ENCODE measurements around the gene ZNF486.
"Not testable (repeated sequence)": the region's sequence is repeated elsewhere in the genome, so short reads cannot be mapped to it uniquely, and the experiment has no call there.

The ZNF486 gene

GRCh38 chr19:20235156-20235555, 68.1 kb downstream of the ZNF486 start:
- DNase-seq: no peak

DNA sequence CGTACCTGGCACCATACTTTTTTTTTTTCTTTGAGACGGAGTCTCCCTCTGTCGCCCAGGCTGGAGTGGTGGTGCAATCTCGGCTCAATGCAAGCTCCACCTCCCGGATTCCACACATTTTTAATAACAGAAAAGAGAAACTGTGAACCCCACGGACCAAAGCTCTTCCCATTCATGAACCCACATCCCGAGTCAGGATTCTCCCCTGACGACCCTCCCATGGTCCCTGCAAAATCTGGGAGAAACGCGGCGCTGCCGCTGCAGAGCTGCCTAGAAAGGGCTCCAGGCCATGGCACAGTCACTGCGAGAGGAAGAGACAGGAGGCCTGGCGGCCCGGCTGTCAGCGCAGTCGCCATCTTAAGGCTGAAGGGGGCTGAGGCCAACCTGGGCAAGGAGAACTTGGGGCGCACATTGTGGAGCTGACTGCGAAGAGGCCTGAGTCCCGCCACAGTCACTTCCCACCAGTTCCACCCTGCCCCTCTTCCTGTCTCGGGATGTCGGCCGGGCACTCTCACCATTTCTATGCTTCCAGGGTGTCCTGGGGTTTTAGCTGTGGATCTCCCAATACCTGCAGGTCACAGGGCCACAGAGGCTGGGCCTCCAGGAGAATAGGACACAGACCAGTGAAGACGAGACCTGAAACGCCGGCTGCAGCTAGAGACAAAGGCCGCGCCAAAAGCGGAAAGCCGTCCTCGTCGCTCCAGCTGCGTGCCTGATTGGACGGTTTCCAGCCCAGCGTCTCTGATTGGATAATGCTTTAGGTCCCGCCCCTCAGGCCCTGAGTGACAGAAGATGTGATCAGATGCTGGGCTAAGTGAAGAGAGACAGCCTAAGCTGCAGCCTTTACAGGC, 71.0 kb downstream of the ZNF486 start:
- peak; percentile 91 for DNase-seq

DNA sequence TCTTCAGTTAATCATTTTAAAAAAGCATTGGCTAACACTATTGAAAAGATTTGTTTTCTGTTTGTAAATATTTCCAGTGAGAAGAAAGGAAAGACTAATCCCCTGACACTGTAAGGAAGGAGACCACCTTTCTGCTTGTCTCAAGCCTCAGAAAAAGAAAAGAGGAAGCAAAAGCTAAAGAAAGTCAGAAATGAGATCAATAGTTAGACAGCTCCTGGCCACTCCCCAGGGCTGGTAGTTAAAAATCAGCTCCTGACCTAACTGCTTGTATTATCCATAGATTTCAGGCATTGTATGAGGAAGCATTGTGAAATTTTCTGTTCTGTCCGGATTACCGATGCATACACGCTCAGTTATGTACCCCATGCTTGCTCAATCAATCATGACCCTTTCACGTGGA, 76.6 kb downstream of the ZNF486 start:
- no peak for DNase-seq

DNA sequence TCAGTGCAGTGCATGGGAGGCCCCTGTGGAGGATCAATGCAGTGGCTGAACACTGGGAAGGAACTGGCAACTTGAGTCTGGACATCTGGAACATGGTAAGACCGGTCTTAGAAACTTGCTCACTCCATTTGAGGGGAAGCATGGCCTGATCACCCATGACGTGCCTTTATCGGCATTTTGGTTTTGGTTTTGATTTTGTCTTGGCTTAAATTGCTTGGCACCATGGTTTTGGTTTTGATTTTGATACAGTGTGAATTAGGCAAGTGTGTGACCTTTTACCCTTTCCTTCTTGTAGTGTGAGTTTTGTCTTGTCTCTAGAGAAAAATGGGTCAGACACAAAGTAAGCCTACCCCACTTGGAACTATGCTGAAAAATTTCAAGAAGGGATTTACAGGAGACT, 77.3 kb downstream of the ZNF486 start:
- no peak for DNase-seq

DNA sequence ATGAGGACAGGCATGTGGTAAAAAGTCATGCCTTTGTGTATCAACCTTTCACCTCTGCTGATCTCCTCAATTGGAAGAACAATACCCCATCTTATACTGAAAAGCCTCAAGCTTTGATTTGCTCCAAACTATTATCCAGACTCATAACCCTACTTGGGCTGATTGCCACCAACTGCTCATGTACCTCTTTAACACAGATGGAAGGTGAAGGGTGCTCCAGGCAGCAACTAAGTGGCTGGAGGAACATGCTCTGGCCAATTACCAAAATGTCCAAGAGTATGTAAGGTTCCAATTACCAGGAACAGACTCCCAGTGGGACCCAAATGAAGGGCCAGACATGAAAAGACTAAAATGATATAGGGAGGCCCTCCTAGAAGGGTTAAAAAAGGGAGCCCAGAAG, 78.3 kb downstream of the ZNF486 start:
- DNase-seq: no peak

DNA sequence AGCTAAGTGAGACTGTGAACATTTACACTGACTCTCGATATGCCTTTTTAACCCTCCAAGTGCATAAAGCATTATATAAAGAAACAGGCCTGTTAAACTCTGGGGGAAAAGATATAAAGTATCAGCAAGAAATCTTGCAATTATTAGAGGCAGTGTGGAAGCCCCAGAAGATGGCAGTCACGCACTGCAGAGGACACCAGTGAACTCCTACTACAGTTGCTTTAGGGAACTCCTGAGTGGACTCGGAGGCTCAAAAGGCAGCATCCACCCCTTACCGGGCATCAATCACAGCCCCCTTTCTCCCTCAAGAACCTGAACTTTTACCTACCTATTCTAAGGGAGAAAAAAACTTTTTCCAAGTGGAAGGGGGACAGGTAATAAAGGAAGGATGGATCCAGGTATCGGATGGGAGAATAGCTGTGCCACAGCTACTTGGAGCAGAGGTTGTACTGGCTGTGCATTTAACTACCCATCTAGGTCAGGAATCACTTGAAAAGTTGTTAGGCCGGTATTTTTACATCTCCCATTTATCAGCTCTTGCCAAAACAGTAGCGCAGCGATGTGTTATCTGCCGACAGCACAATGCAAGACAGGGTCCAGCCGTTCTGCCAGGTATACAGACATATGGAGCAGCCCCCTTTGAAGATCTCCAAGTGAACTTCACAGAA, 80.1 kb downstream of the ZNF486 start:
- DNase-seq: no peak

DNA sequence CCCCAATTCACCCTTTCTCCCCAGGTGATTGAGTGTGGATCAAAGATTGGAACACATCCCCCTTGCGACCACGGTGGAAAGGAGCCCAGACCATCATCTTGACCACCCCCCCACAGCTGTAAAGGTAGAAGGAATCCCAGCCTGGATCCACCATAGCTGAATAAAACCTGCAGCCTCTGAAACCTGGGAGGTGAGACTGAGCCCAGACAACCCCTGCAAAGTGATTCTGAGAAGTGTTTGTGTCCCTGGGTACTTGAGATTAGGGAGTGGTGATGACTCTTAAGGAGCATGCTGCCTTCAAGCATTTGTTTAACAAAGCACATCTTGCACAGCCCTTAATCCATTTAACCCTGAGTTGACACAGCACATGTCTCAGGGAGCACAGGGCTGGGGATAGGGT, 81.2 kb downstream of the ZNF486 start:
- not testable (repeated sequence) for DNase-seq

Data from activated CD8-positive, alpha-beta memory T cell treated with anti-CD3 and anti-CD28 coated beads, Interleukin-2, amount 50 U/mL, for 48 hours (primary cell).